DMS53 treated with DMSO at 0.1 percent for 48 hours (cell line): ENCODE results near the gene RFC5.
A peak's percentile ranks its signal among the peaks of the same experiment; 100 is the strongest.
"Not testable (repeated sequence)": the region's sequence is repeated elsewhere in the genome, so short reads cannot be mapped to it uniquely, and the experiment has no call there.

Source experiments
- DNase-seq: peaks from one replicate; lab custom pipeline; 2025; ENCODE audit not compliant: unreplicated experiment; lab: John Stamatoyannopoulos, UW

The RFC5 gene

GRCh38 chr12:118013283-118013682 is 3.2 kb upstream of the RFC5 start:
- DNase-seq: no peak

GRCh38 chr12:118015306-118015705 is 1.2 kb upstream of the RFC5 start:
- DNase-seq: no peak

- DNase-seq: peak; percentile 10
These were observed 559 bp upstream of the RFC5 start for GRCh38 chr12:118015944-118016343.

DNA sequence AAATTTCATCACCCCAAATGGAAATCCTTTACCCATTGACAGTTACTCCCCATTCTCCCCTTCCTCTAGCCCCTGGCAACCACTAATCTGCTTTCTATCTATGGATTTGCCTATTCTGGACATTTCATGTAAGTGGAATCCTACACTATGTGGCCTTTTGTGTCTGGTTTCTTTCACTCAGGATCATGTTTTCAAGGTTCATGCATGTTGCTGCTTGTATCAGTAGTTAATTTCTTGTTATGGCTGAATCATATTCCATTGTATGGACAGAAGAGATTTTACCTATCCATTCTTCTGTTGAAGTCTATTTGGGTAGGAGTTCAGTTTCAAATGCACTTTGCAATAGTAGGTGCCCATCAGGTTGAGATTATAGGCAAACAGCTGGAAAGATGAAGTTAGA is 1.4 kb downstream of the RFC5 start:
- DNase-seq: no peak

GRCh38 chr12:118020036-118020435 is 3.5 kb downstream of the RFC5 start:
- no peak for DNase-seq

GRCh38 chr12:118022097-118022727 is 5.7 kb downstream of the RFC5 start:
- DNase-seq: not testable (repeated sequence)

DNA sequence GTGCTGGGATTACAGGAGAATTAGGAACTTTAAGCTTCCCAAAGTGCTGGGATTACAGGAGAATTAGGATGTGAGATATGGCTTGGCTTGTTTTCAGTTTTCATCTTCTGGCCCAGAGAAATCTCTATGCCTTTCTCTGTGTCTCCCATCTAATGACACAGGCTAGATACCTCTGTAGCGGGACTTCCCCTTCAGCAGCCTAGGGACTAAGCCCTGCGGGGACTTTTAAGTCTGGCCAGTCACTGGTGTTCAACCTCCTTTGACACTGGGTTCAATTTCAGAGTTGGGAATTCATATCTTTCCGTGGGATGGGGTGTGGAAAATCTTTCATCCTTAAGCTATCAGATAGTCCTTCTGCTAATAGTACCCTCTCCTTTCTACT is 6.2 kb downstream of the RFC5 start:
- no peak for DNase-seq

DNA sequence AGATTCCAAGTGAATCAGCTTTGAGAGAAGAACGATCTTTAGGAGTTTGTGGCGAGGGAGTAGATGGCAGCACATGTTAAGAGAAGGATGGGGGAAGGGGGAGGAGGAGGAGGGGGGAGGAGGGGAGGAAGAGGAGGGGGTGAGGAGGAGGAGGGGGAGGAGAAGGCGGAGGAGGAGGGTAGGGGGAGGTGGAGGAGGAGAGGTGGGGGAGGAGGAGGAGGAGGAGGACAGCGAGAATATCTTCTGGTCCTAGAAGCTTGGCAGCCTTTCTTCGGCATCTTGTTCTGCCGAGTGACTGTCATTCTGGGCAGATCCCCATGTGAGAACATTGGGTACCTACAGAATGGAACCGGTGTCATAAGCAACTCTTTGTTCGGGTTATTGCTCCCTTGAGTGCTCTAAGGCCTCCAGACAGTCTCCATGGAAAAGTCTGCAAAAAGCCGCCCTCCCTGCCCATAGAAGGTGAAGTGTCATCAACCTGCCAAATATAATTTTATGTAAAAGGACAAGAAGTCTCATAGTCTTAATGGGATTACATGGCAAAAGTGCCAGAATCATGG is 6.9 kb downstream of the RFC5 start:
- DNase-seq: no peak

DNA sequence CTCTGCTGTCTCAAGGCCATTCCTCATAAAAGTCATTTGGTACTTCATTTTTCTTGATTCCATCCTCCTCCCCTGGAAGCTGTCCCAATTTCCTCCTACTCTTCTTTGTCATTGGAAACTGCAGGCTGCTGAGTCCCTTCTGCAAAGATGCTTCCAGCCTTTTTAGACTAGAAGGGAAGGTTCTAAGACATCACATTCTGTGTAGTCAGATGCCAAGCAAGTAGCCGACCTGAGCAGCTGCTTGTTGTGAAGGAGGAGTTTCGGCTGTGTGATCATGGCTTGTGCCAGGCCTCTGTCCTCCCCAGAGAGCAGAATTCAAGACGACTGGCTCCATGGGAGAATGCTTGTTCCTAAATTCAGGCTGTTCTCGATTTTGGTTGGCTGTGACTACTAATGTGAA is 8.7 kb downstream of the RFC5 start:
- DNase-seq: no peak

GRCh38 chr12:118029166-118029565 is 12.7 kb downstream of the RFC5 start:
- no peak for DNase-seq

DNA sequence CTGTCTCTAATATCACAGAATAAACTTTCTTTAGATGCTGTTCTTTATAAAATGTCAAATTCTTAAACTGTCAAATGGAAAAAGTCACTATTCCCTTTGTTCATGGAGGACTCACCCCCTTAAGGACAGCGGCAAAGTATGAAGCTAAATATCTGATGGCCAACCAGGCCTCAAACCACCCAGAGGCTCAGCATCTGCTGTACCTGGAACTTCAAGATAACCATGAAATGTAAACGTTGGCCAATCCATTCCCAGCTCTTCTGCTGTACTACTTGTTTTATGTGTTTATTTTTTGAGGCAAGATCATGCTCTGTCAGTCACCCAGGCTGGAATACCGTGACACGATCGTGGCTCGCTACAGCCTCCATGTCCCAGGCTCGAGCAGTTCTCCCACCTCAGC is 15.7 kb downstream of the RFC5 start:
- no peak for DNase-seq

GRCh38 chr12:118033323-118033722 is 16.8 kb downstream of the RFC5 start:
- no peak for DNase-seq

- DNase-seq: no peak
These were observed 17.4 kb downstream of the RFC5 start for GRCh38 chr12:118033902-118034301.

- peak; percentile 34 for DNase-seq
These were observed 18.1 kb downstream of the RFC5 start for GRCh38 chr12:118034429-118035189.

- peak; percentile 10 for DNase-seq
These were observed 18.9 kb downstream of the RFC5 start for GRCh38 chr12:118035190-118036041.

GRCh38 chr12:118036672-118037411 is 20.3 kb downstream of the RFC5 start:
- DNase-seq: no peak

DNA sequence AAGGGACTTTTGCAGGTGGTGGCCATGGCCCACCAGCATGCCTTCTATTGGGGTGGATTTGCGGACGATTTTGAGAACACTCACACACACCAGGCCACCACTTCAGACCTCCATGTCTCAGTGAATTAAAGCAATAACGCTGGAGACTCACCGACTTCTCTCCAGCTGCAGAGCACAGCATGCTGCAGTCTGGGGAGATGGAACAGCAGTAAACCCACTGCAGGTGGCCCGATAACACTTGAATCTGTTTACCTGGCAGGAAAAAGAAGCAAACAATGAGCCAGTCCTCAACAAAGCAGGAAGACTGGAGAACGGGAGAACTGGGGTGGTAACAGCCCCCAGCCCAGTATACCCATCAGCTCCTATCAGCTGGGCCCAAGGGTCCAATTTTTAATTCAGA is 21.6 kb downstream of the RFC5 start:
- peak; percentile 85 for DNase-seq

DNA sequence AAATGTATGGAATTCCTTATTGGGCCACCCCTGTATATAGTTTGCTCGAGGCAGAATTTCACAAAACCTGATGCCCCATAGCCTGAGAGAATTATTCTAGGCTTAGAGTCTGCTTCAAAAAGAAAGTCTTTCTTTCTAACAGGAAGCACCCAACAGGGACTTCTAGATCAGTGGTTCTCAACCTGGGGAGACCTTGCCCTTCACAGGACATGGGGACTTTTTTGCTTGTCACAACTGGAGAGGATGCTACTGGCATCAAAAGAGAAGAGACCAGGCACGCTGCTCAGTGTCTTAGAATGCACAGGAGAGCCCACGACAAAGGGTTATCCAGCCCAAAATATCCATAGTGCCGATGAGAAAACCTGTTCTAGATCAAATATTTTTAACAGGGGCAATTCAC is 25.6 kb downstream of the RFC5 start:
- no peak for DNase-seq

GRCh38 chr12:118044075-118044474 is 27.6 kb downstream of the RFC5 start:
- no peak for DNase-seq

- DNase-seq: no peak
These were observed 28.1 kb downstream of the RFC5 start for GRCh38 chr12:118044577-118044976.

GRCh38 chr12:118046430-118046829 is 29.9 kb downstream of the RFC5 start:
- DNase-seq: no peak
